GM12891 (cell line): ENCODE results near the gene NTHL1.

Experiments
- POLR2A ChIP-seq: IDR thresholded peaks from 2 replicates; pipeline ENCODE4 v1.6.1; 2011; ENCODE audit warnings: low read depth, low read length, control low read depth
- POLR2AphosphoS5 ChIP-seq: IDR thresholded peaks from 2 replicates; pipeline ENCODE4 v1.6.1; 2011; ENCODE audit warnings: low read depth, low read length, control low read depth

DNA sequence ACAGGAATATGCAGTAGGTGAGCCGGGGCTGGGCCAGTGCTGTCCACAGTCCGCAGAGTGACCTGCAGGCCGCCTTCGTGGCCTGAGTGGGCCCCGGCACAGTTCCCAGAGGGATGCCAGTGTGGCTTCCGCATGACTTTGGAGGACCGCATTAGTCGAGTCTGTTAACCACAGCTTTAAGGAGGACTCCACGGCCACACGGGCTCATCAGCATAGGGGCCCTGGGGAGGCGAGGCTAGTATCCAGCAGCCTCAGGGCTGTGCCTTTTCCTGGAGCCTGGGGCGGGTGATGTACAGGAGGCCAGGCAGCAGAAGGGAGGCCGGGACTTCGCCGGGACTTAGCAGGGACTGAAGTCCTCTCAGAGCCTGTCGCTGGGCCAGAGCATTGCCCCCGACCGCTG, 13.4 kb upstream of the NTHL1 start:
- no peak for TF ChIP-seq POLR2AphosphoS5
- TF ChIP-seq POLR2A, result no peak
